Measurements from ENCODE around the gene WDR5B. TPM values are rescaled to one million over a fixed set of nuclear protein-coding genes. Genes with fewer than 3 reads are reported as not detected.

The WDR5B gene
- total RNA-seq, 4 donors from 2014 or later: 2.5 to 6.6 (median 3.9) TPM

- Histone ChIP-seq H3K4me1 (peaks cover 24% of the 10 kb centered on the region), H3K9me3 (no peaks in the 10 kb centered on the region), H3K36me3 (no peaks in the 10 kb centered on the region), H3K4me3 (no peak overlapping the region), H3K27ac (no peak overlapping the region), H3K27me3 (no peaks in the 10 kb centered on the region)
- 90% methylated on average over 3 of the region's 3 CpGs for WGBS
- DNase-seq (ENCODE audit: low spot score in 2 of 2): no peak
- TF ChIP-seq POLR2AphosphoS5 (IDR thresholded peaks at IDR 0.05) (no peak), EP300 (IDR thresholded peaks at IDR 0.05) (no peak), POLR2A (IDR thresholded peaks at IDR 0.05) (no peak), CTCF (IDR thresholded peaks at IDR 0.05) (no peak)
Measured at GRCh38 chr3:122387709-122388108, 28.2 kb downstream of the WDR5B start.

- WGBS: under 1% methylated on average over 14 of the region's 52 CpGs
- peaks cover 35% of the 10 kb centered on the region for H3K4me1 ChIP-seq
- no peaks in the 10 kb centered on the region for H3K36me3 ChIP-seq
- peak in 2 of 3 donors; percentile 78 to 93 for TF ChIP-seq POLR2AphosphoS5 (IDR thresholded peaks at IDR 0.05)
- peak in 1 of 2 donors; percentile 79 for TF ChIP-seq POLR2A (IDR thresholded peaks at IDR 0.05)
- no peak for TF ChIP-seq EP300 (IDR thresholded peaks at IDR 0.05)
- TF ChIP-seq CTCF (IDR thresholded peaks at IDR 0.05): peak in 1 of 2 donors; percentile 62
- no peaks in the 10 kb centered on the region for H3K27me3 ChIP-seq
- H3K27ac ChIP-seq: peak within 1 kb of the TSS; percentile 84
- H3K4me3 ChIP-seq: peak within 1 kb of the TSS; percentile 91
- peak; percentile 93 to 96 for DNase-seq (ENCODE audit: low spot score in 2 of 2)
- no peaks in the 10 kb centered on the region for H3K9me3 ChIP-seq
Measured at GRCh38 chr3:122383771-122384697, 31.8 kb downstream of the WDR5B start, which contains the start of gene FAM162A. Gene FAM162A (plus strand): TSS chr3:122384182. CDS start chr3:122384266, 84 bp downstream.

DNA sequence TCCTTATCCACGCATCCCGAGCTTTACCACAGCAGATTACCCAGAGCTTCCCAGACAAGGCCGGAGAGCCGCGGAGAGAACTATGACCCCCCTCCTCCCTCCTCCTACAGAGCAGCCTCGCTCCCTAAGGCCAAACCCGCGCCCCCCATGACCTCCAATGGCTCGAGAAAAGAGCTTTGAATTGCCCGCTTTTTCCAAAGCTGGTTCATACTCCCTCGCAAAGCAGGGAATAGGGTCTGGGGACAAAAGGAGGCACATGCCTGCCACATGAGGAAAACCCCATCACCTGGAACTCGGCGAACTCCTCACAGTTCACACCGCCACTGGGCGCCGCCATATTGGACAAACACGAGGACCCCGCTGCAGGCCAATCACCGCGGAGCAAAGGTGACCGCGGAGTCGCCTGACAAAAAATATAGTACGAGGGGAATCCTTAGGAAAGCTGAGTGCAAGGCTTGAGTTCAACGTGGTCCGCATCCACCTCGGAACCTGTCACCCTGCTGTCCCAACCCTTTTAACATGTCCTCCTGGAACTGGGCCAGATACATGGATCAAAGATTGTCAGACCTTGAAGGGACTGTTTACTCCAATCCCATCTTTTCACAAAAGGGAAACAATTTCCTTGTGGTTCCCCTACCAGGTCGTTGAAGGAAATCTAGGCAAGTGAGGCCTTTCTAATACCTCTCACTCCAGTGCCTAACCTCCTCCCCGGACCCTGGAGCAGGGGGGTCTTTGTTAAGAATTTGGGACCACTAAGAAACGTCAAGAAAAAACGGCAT is 32.8 kb downstream of the WDR5B start, which contains the start of gene MIX23:
Gene MIX23, minus strand, starts transcription at position 344 of the 779 bp plus-strand sequence. Its CDS starts 7 bp downstream, at position 337.
- peak in 1 of 2 donors; percentile 26 for TF ChIP-seq POLR2A (IDR thresholded peaks at IDR 0.05)
- TF ChIP-seq CTCF (IDR thresholded peaks at IDR 0.05): no peak
- no peak for TF ChIP-seq EP300 (IDR thresholded peaks at IDR 0.05)
- peak in 1 of 3 donors; percentile 53 for TF ChIP-seq POLR2AphosphoS5 (IDR thresholded peaks at IDR 0.05)
- peak within 1 kb of the TSS; percentile 91 for H3K4me3 ChIP-seq
- no peaks in the 10 kb centered on the region for H3K27me3 ChIP-seq
- peak; percentile 91 to 93 for DNase-seq (ENCODE audit: low spot score in 2 of 2)
- no peaks in the 10 kb centered on the region for H3K36me3 ChIP-seq
- under 1% methylated on average over 30 of the region's 31 CpGs for WGBS
- H3K4me1 ChIP-seq: peaks cover 35% of the 10 kb centered on the region
- H3K9me3 ChIP-seq: no peaks in the 10 kb centered on the region
- peak within 1 kb of the TSS; percentile 84 for H3K27ac ChIP-seq

DNA sequence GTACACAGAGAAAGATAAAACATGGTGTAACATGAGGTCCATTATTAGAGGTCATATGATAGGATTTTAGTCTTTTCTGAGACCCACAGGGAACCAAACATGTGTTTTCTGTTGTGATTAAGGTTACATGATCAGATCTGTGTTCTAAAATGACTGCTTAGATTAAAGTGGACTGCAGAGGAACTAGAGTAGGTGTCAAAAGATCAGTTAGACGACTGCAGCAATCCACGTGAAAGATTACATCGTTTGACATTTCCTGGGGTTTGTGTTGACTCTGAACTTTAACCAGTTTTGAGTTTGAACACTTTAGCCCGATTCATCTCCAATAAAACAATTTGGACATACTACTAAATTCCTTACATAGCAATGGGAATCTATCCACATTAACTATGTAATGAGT is 37.9 kb downstream of the WDR5B start:
- 85% methylated on average over 4 of the region's 4 CpGs for WGBS
- Histone ChIP-seq H3K4me1 (peaks cover 12% of the 10 kb centered on the region), H3K4me3 (no peak overlapping the region), H3K27ac (no peak overlapping the region), H3K36me3 (peaks cover 4% of the 10 kb centered on the region), H3K9me3 (no peaks in the 10 kb centered on the region), H3K27me3 (no peaks in the 10 kb centered on the region)
- no peak for DNase-seq (ENCODE audit: low spot score in 2 of 2)
- TF ChIP-seq CTCF (IDR thresholded peaks at IDR 0.05): no peak
- TF ChIP-seq EP300 (IDR thresholded peaks at IDR 0.05): no peak
- TF ChIP-seq POLR2AphosphoS5 (IDR thresholded peaks at IDR 0.05): no peak
- no peak for TF ChIP-seq POLR2A (IDR thresholded peaks at IDR 0.05)
